ENCODE results near the gene CPT1C. TPM values are rescaled to one million over a fixed set of nuclear protein-coding genes. Genes with fewer than 3 reads are reported as not detected.

Gene CPT1C
- total and polyA plus RNA-seq, 2 of the 8 experiments (the other 6 are each of a cell fraction or from before 2014, with no cell fraction given), result 79.6 to 91.8 TPM

- TF ChIP-seq CHD7 (IDR thresholded peaks at IDR 0.05; ENCODE audit: insufficient replicate concordance, low read length) (no peak), SP4 (IDR thresholded peaks at IDR 0.05; ENCODE audit: low read length) (no peak), FOSL1 (IDR thresholded peaks at IDR 0.05; ENCODE audit: insufficient read depth, low read depth, low read length) (no peak), EGR1 (IDR thresholded peaks at IDR 0.05; ENCODE audit: borderline replicate concordance, low read depth, low read length) (no peak), ZNF274 (IDR thresholded peaks at IDR 0.05; ENCODE audit: borderline replicate concordance, extremely low read depth, low read length) (no peak), KDM1A (IDR thresholded peaks at IDR 0.05; ENCODE audit: borderline replicate concordance, low read length) (no peak), CHD1 (IDR thresholded peaks at IDR 0.05; ENCODE audit: low read depth, low read length) (no peak), CBX5 (IDR thresholded peaks at IDR 0.05; ENCODE audit: low read depth, low read length) (no peak), TEAD4 (IDR thresholded peaks at IDR 0.05; ENCODE audit: low read depth, low read length) (no peak), JUND (IDR thresholded peaks at IDR 0.05; ENCODE audit: low read length) (no peak), RBBP5 (IDR thresholded peaks at IDR 0.05; ENCODE audit: borderline replicate concordance, low read depth, low read length) (no peak), SP2 (IDR thresholded peaks at IDR 0.05; ENCODE audit: low read length) (no peak)
Measured at GRCh38 chr19:49667473-49667872, 23.4 kb upstream of the CPT1C start (continued).

Measured in H1 (cell line).